Astrocyte (in vitro differentiated cells and primary cell): ENCODE measurements around the gene ZNF438. TPM values are rescaled to one million over a fixed set of nuclear protein-coding genes. Genes with fewer than 3 reads are reported as not detected.
A peak's percentile ranks its signal among the peaks of the same experiment; 100 is the strongest.

Source experiments
- DNase-seq: peaks from one replicate; pipeline ENCODE4 v3.0.0-alpha.2; 2010; ENCODE audit warnings: low read depth
- FAIRE-seq: peaks from 2 replicates; lab custom pipeline; 2011; peaks lifted over from hg19 to GRCh38; lab: Jason Lieb, UNC
- H2AFZ ChIP-seq: 2 replicates; pipeline ENCODE4 v1.6.0; 2012; ENCODE audit warnings: low read depth, low read length, inconsistent platforms
- H3K27ac ChIP-seq: 2 replicates; pipeline ENCODE4 v1.5.1; 2011; ENCODE audit warnings: low read depth, low read length, inconsistent platforms
- H3K27me3 ChIP-seq: 2 replicates; pipeline ENCODE4 v1.6.0; 2011; ENCODE audit warnings: low read length, inconsistent platforms; ENCODE audit not compliant: insufficient read depth
- H3K36me3 ChIP-seq: 2 replicates; pipeline ENCODE4 v1.5.1; 2011; ENCODE audit warnings: low read length, inconsistent platforms; ENCODE audit not compliant: insufficient read depth
- H3K4me1 ChIP-seq: 2 replicates; pipeline ENCODE4 v1.5.1; 2011; ENCODE audit warnings: low read length, inconsistent platforms; ENCODE audit not compliant: insufficient read depth
- H3K4me2 ChIP-seq: 2 replicates; pipeline ENCODE4 v1.6.0; 2012; ENCODE audit warnings: low read length, inconsistent platforms
- H3K4me3 ChIP-seq: 2 replicates; pipeline ENCODE4 v1.5.1; 2011; ENCODE audit warnings: low read depth, mild to moderate bottlenecking, low read length, inconsistent platforms; ENCODE audit not compliant: insufficient read depth
- H3K79me2 ChIP-seq: 2 replicates; pipeline ENCODE4 v1.6.0; 2012; ENCODE audit warnings: mild to moderate bottlenecking, low read length, inconsistent platforms; ENCODE audit not compliant: insufficient read depth
- H3K9ac ChIP-seq: 2 replicates; pipeline ENCODE4 v1.6.0; 2012; ENCODE audit warnings: mild to moderate bottlenecking, low read length, inconsistent platforms
- H3K9me3 ChIP-seq: 2 replicates; pipeline ENCODE4 v1.5.1; 2012; ENCODE audit warnings: low read depth, mild to moderate bottlenecking, low read length, inconsistent platforms; ENCODE audit not compliant: insufficient read depth
- H4K20me1 ChIP-seq: 2 replicates; pipeline ENCODE4 v1.6.0; 2012; ENCODE audit warnings: low read length, inconsistent platforms; ENCODE audit not compliant: insufficient read depth
- H3K27ac Mint-ChIP-seq: one replicate; pipeline ENCODE4 v1.8.0; 2021; ENCODE audit warnings: mild to moderate bottlenecking, mixed read lengths; ENCODE audit not compliant: unreplicated experiment
- H3K27me3 Mint-ChIP-seq: one replicate; pipeline ENCODE4 v1.8.0; 2021; ENCODE audit warnings: low read depth, mixed read lengths; ENCODE audit not compliant: unreplicated experiment
- H3K36me3 Mint-ChIP-seq: one replicate; pipeline ENCODE4 v1.8.0; 2021; ENCODE audit warnings: low read depth, mixed read lengths; ENCODE audit not compliant: unreplicated experiment
- H3K4me1 Mint-ChIP-seq: one replicate; pipeline ENCODE4 v1.8.0; 2021; ENCODE audit warnings: low read depth, mixed read lengths; ENCODE audit not compliant: unreplicated experiment
- H3K4me3 Mint-ChIP-seq: one replicate; pipeline ENCODE4 v1.8.0; 2021; ENCODE audit warnings: mild to moderate bottlenecking, moderate library complexity, mixed read lengths; ENCODE audit not compliant: unreplicated experiment
- H3K9me3 Mint-ChIP-seq: one replicate; pipeline ENCODE4 v1.8.0; 2021; ENCODE audit warnings: mild to moderate bottlenecking, mixed read lengths; ENCODE audit not compliant: unreplicated experiment
- EZH2 ChIP-seq: IDR thresholded peaks from 2 replicates; pipeline ENCODE4 v1.6.1; 2012; ENCODE audit warnings: mild to moderate bottlenecking, low read length, inconsistent platforms; ENCODE audit not compliant: insufficient read depth
- total RNA-seq: library from RNA; stranded (reverse); gene quantifications from 2 replicates; pipeline ENCODE4 v1.2.1, GENCODE V29; 2021
- TF ChIP-seq, protein P1 (sequence below): IDR thresholded peaks from 2 replicates; pipeline ENCODE4 v1.5.1; 2011; ENCODE audit warnings: low read depth, mild to moderate bottlenecking, inconsistent platforms, low read length, moderate library complexity; ENCODE audit not compliant: insufficient read depth

Gene ZNF438
- total RNA-seq, 1 donor from 2014 or later: 2.2 TPM

DNA sequence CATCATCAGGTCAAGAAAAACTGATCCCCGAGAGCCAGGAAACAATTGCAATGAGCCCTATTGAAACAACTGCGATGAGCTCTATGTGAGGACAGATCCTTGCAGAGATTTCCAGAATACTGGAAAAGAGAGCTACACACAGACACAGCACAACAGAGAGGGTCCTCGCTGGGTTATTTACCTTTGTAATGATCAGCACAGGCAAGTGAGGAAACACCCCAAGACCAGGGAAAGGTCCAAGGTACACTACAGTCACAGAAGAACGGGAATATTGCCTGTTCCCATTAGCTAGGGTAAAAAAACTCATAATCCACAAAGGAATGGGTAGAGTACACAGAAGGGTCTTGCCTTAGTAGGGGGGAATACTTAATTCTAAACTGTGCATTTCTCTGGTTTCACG is 152.7 kb downstream of the ZNF438 start:
- Mint-ChIP-seq H3K27ac (no peak overlapping the region), H3K4me1 (no peaks in the 10 kb centered on the region), H3K36me3 (peaks cover 3% of the 10 kb centered on the region), H3K27me3 (no peaks in the 10 kb centered on the region), H3K9me3 (no peaks in the 10 kb centered on the region), H3K4me3 (no peak overlapping the region)
- Histone ChIP-seq H3K36me3 (no peaks in the 10 kb centered on the region), H3K4me2 (no peak overlapping the region), H2AFZ (no peak overlapping the region), H3K4me3 (no peak overlapping the region), H3K79me2 (no peaks in the 10 kb centered on the region), H3K4me1 (no peaks in the 10 kb centered on the region), H3K27ac (no peak overlapping the region), H3K9ac (no peak overlapping the region), H4K20me1 (no peaks in the 10 kb centered on the region), H3K27me3 (no peaks in the 10 kb centered on the region), H3K9me3 (no peaks in the 10 kb centered on the region)
- TF ChIP-seq, protein P1, sequence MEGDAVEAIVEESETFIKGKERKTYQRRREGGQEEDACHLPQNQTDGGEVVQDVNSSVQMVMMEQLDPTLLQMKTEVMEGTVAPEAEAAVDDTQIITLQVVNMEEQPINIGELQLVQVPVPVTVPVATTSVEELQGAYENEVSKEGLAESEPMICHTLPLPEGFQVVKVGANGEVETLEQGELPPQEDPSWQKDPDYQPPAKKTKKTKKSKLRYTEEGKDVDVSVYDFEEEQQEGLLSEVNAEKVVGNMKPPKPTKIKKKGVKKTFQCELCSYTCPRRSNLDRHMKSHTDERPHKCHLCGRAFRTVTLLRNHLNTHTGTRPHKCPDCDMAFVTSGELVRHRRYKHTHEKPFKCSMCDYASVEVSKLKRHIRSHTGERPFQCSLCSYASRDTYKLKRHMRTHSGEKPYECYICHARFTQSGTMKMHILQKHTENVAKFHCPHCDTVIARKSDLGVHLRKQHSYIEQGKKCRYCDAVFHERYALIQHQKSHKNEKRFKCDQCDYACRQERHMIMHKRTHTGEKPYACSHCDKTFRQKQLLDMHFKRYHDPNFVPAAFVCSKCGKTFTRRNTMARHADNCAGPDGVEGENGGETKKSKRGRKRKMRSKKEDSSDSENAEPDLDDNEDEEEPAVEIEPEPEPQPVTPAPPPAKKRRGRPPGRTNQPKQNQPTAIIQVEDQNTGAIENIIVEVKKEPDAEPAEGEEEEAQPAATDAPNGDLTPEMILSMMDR: no peak
- no peak for TF ChIP-seq EZH2
- DNase-seq (no peak), FAIRE-seq (no peak)

DNA sequence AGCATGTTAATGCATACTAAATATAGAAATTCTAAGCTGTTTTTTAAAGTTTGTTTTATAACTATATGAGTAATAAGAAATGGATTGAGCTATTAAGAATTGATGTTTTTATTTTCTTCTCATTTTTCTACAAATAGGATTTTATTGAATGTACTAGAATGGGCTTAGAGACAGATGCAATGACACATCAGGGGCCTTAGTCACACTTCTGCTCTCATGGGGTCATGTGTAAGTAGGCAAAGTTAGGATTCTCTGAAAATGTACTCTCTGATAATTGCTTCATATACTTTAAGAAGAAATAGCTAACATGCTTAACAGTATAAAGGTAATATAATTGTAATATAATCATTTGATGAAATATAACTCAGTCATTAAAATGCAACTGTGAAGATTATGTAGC is 154.6 kb downstream of the ZNF438 start:
- H2AFZ ChIP-seq: no peak overlapping the region
- no peak overlapping the region for H3K4me2 ChIP-seq
- FAIRE-seq (no peak), DNase-seq (peak; percentile 8)
- Mint-ChIP-seq H3K27me3 (no peaks in the 10 kb centered on the region), H3K4me1 (peaks cover 1% of the 10 kb centered on the region), H3K4me3 (no peak overlapping the region), H3K36me3 (peaks cover 3% of the 10 kb centered on the region), H3K27ac (no peak overlapping the region), H3K9me3 (no peaks in the 10 kb centered on the region)
- no peak for TF ChIP-seq EZH2
- TF ChIP-seq, protein P1: no peak
- H3K9ac ChIP-seq: no peak overlapping the region
- no peaks in the 10 kb centered on the region for H3K9me3 ChIP-seq
- no peaks in the 10 kb centered on the region for H3K27me3 ChIP-seq
- H3K4me1 ChIP-seq: no peaks in the 10 kb centered on the region
- H4K20me1 ChIP-seq: no peaks in the 10 kb centered on the region
- H3K79me2 ChIP-seq: no peaks in the 10 kb centered on the region
- H3K27ac ChIP-seq: no peak overlapping the region
- H3K4me3 ChIP-seq: no peak overlapping the region
- H3K36me3 ChIP-seq: no peaks in the 10 kb centered on the region

DNA sequence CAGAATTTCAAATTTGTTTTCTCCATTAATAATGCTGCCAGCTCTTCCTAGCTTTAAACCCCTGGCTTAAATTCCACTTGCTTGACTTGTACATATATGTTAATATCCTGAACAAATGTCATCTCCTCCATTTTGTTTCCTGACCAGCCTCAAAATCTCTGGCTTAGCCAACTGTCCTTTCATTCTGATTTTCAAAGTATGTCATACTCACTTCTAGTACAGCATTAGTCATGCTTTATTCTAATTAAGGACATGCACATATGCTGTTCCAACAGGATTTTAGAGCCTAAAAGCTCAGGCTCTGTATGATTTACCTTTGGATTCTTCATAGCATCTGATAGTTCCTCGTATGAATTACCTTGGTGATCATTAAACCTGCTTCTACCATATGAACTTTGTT is 158.3 kb downstream of the ZNF438 start:
- DNase-seq: no peak
- peak; percentile 64 for FAIRE-seq
- no peak overlapping the region for H2AFZ ChIP-seq

More for the DNA sequence above, 158.3 kb downstream of the ZNF438 start:
- Histone ChIP-seq H4K20me1 (no peaks in the 10 kb centered on the region), H3K4me2 (no peak overlapping the region), H3K79me2 (no peaks in the 10 kb centered on the region), H3K9ac (no peak overlapping the region), H3K9me3 (no peaks in the 10 kb centered on the region), H3K27me3 (no peaks in the 10 kb centered on the region), H3K4me3 (no peak overlapping the region), H3K4me1 (no peaks in the 10 kb centered on the region), H3K27ac (no peak overlapping the region), H3K36me3 (no peaks in the 10 kb centered on the region)
- Mint-ChIP-seq H3K27me3 (no peaks in the 10 kb centered on the region), H3K27ac (no peak overlapping the region), H3K9me3 (no peaks in the 10 kb centered on the region), H3K4me1 (peaks cover 1% of the 10 kb centered on the region), H3K36me3 (no peaks in the 10 kb centered on the region), H3K4me3 (no peak overlapping the region)
- TF ChIP-seq, protein P1: no peak
- TF ChIP-seq EZH2: no peak
